GM12878 (cell line): Measurements from ENCODE around the gene ETV6. TPM values are rescaled to one million over a fixed set of nuclear protein-coding genes. Genes with fewer than 3 reads are reported as not detected.

Experiments
- ATAC-seq: fragments of 200-7000 bp; cut with Tn5 transposase; 3 replicates; pipeline ENCODE4 v1.9.1; 2020; ENCODE audit warnings: mild to moderate bottlenecking, moderate library complexity
- BruUV-seq: library from RNA; stranded (reverse); fragments of 400-500 nt; replicated peaks from 2 replicates; lab custom pipeline; 2021; lab: Mats Ljungman, UMichigan
- CTCF ChIA-PET: fragments of 300-600 bp; sonication (Branson Sonifier 250); formaldehyde crosslinking; extraction: SDS; loops from one replicate; lab custom pipeline; 2021; ENCODE audit warnings: inconsistent platforms; lab: Yijun Ruan, JAX
- POLR2A ChIA-PET: fragments of 350-600 bp; formaldehyde crosslinking; extraction: SDS; loops from one replicate; lab custom pipeline; 2021; ENCODE audit warnings: inconsistent platforms; lab: Charles Lee
- RAD21 ChIA-PET: fragments of 300-600 bp; sonication (Branson Sonifier 250); formaldehyde crosslinking; loops from one replicate; lab custom pipeline; 2023; ENCODE audit warnings: antibody characterized with exemption; ENCODE audit not compliant: unreplicated experiment; lab: Charles Lee
- SMC1A ChIA-PET: fragments of 300-600 bp; sonication (Branson Sonifier 250); formaldehyde crosslinking; loops from one replicate; lab custom pipeline; 2023; ENCODE audit not compliant: unreplicated experiment, uncharacterized antibody; lab: Charles Lee
- DNase-seq: peaks from one replicate; pipeline ENCODE4 v3.0.0-alpha.2; 2011; ENCODE audit warnings: low read depth, low spot score
- FAIRE-seq: peaks from 3 replicates; lab custom pipeline; 2011; peaks lifted over from hg19 to GRCh38; lab: Jason Lieb, UNC
- H2AFZ ChIP-seq: 2 replicates; pipeline ENCODE4 v1.6.0; 2011; ENCODE audit warnings: low read depth, low read length, control low read depth; ENCODE audit not compliant: control insufficient read depth
- H3K27ac ChIP-seq: 2 replicates; pipeline ENCODE4 v1.5.1; 2011; ENCODE audit warnings: control low read depth; ENCODE audit not compliant: control insufficient read depth, insufficient read depth
- H3K27me3 ChIP-seq, 2 experiments: replicated peaks in 1 of 2; 2 replicates each; pipeline versions ENCODE4 v1.6.0 to v1.6.1; 2011; ENCODE audit warnings: low read length in 1 of 2; ENCODE audit not compliant: control insufficient read depth in 2 of 2, insufficient read depth in 2 of 2
- H3K36me3 ChIP-seq, 2 experiments: 2 replicates each; pipeline ENCODE4 v1.5.1; 2011; ENCODE audit warnings: low read length in 1 of 2; ENCODE audit not compliant: control insufficient read depth in 2 of 2, insufficient read depth in 2 of 2
- H3K4me1 ChIP-seq: 2 replicates; pipeline ENCODE4 v1.6.1; 2011; ENCODE audit warnings: mild to moderate bottlenecking, low read length, moderate library complexity, mixed read lengths; ENCODE audit not compliant: control insufficient read depth, insufficient read depth
- H3K4me2 ChIP-seq: 2 replicates; pipeline ENCODE4 v1.6.0; 2011; ENCODE audit warnings: control low read depth; ENCODE audit not compliant: control insufficient read depth, insufficient read depth
- H3K4me3 ChIP-seq: fragments of 200-600 bp; sonication (generic); 2 replicates; pipeline ENCODE4 v1.5.1; 2016
- H3K79me2 ChIP-seq: 2 replicates; pipeline ENCODE4 v1.6.0; 2011; ENCODE audit warnings: low read length; ENCODE audit not compliant: control insufficient read depth, insufficient read depth
- H3K9ac ChIP-seq: 2 replicates; pipeline ENCODE4 v1.8.0; 2011; ENCODE audit warnings: low read length, control low read depth, mixed read lengths; ENCODE audit not compliant: control insufficient read depth, insufficient read depth
- H3K9me3 ChIP-seq: replicated peaks from 3 replicates; pipeline ENCODE4 v1.5.1; 2011; ENCODE audit warnings: mild to moderate bottlenecking, low read length; ENCODE audit not compliant: control insufficient read depth, insufficient read depth
- H4K20me1 ChIP-seq: 2 replicates; pipeline ENCODE4 v1.6.0; 2011; ENCODE audit not compliant: control insufficient read depth, insufficient read depth
- ATF2 ChIP-seq: IDR thresholded peaks from 2 replicates; pipeline ENCODE4 v1.6.1; 2012; ENCODE audit warnings: low read length, inconsistent platforms
- E2F8 ChIP-seq: fragments of 450-650 bp; IDR thresholded peaks from 2 replicates; pipeline ENCODE4 v1.6.1; 2018; ENCODE audit warnings: mild to moderate bottlenecking, low read depth, moderate library complexity; ENCODE audit not compliant: partially characterized antibody
- EZH2 ChIP-seq: IDR thresholded peaks from 2 replicates; pipeline ENCODE4 v1.6.1; 2012; ENCODE audit warnings: low read depth, mild to moderate bottlenecking, control low read depth, inconsistent platforms, low read length, borderline replicate concordance; ENCODE audit not compliant: control insufficient read depth
- IRF5 ChIP-seq: fragments of 450-650 bp; IDR thresholded peaks from 2 replicates; pipeline ENCODE4 v1.6.1; 2017; ENCODE audit warnings: borderline replicate concordance
- JUND ChIP-seq: IDR thresholded peaks from 2 replicates; pipeline ENCODE4 v1.6.1; 2012; ENCODE audit warnings: low read depth, mild to moderate bottlenecking, low read length, improper control_type of control experiment, moderate library complexity
- LARP7 ChIP-seq: fragments of 450-650 bp; IDR thresholded peaks from 2 replicates; pipeline ENCODE4 v1.6.1; 2017; ENCODE audit warnings: mild to moderate bottlenecking
- RAD21 ChIP-seq: IDR thresholded peaks from 2 replicates; pipeline ENCODE4 v1.6.1; 2011; ENCODE audit warnings: mild to moderate bottlenecking, low read depth, low read length, moderate library complexity; ENCODE audit not compliant: insufficient read depth
- RAD51 ChIP-seq: fragments of 450-650 bp; IDR thresholded peaks from 2 replicates; pipeline ENCODE4 v1.6.1; 2016; ENCODE audit warnings: moderate library complexity, mild to moderate bottlenecking, inconsistent platforms
- RUNX3 ChIP-seq: IDR thresholded peaks from 2 replicates; pipeline ENCODE4 v1.6.1; 2012; ENCODE audit warnings: low read length, inconsistent platforms
- STAT1 ChIP-seq: fragments of 450-650 bp; conservative IDR thresholded peaks from 2 replicates; pipeline ENCODE4 v1.6.1; 2014; ENCODE audit warnings: antibody characterized with exemption, mild to moderate bottlenecking
- ZBTB40 ChIP-seq: fragments of 450-650 bp; IDR thresholded peaks from 2 replicates; pipeline ENCODE4 v1.6.1; 2016; ENCODE audit warnings: mild to moderate bottlenecking, moderate library complexity, borderline replicate concordance
- ZNF24 ChIP-seq: fragments of 450-650 bp; IDR thresholded peaks from 2 replicates; pipeline ENCODE4 v1.6.1; 2017; ENCODE audit warnings: antibody characterized with exemption, mild to moderate bottlenecking
- WGBS: methylation state at CpG from one replicate; pipeline ENCODE4 v1.1.6; 2016; ENCODE audit warnings: low lambda C conversion rate; ENCODE audit not compliant: insufficient replicate concordance, insufficient coverage; ENCODE audit errors: missing lambda C conversion rate; 5-methylcytosine and 5-hydroxymethylcytosine counted together
- in situ Hi-C: fragments of 300-500 bp; cut with MboI; formaldehyde crosslinking; loops from 9 replicates; pipeline ENCODE4 v1.14.3; 2018; ENCODE audit warnings: mixed read lengths
- intact Hi-C: fragments of 100-400 bp; cut with micrococcal nuclease; formaldehyde crosslinking; loops from one replicate; pipeline ENCODE4 v1.14.2; 2022; ENCODE audit not compliant: unreplicated experiment
- polyA plus RNA-seq, 11 experiments: library from polyadenylated mRNA; depleted of rRNA in 4 of 11; unstranded in 6 of 11; stranded (reverse) in 5 of 11; fragments of >200 nt; fragmentation: Nextera tagmentation in 4 of 11; fragmentation: Illumina TruSeq in 1 of 11; extraction: Ambion mirVana in 4 of 11; extraction: Trizol in 1 of 11; gene quantifications; 1 replicate in 1 of 11; 2 replicates in 10 of 11; pipeline versions ENCODE4 v1.2.1 to v1.2.3, GENCODE V29; 2011 to 2016; ENCODE audit warnings: inconsistent platforms in 2 of 11, missing spikeins in 2 of 11, low read depth in 1 of 11
- total RNA-seq, 4 experiments: library from RNA; depleted of rRNA in 3 of 4; stranded (reverse); fragments of >200 nt in 3 of 4; fragmentation: Illumina TruSeq in 1 of 4; extraction: Trizol in 1 of 4; gene quantifications; 2 replicates each; pipeline versions ENCODE4 v1.2.1 to v1.2.3, GENCODE V29; 2013 to 2021

ETV6 gene
- total and polyA plus RNA-seq, 10 of the 15 experiments (the other 5 are each of a cell fraction or from before 2014, with no cell fraction given): 6.6 to 74.8 (median 24.6) TPM

GRCh38 chr12:11607313-11608081 is 42.0 kb upstream of the ETV6 start:
- Histone ChIP-seq H3K4me1 (0 out of 2 replicates have a peak, but pooled peaks cover under 1% of the 10 kb centered on the region), H3K4me2 (no peak overlapping the region), H3K4me3 (no peak overlapping the region), H3K27ac (no peak overlapping the region), H3K9ac (no peak overlapping the region), H3K9me3 (no peaks in the 10 kb centered on the region), H3K79me2 (no peaks in the 10 kb centered on the region), H3K36me3 (no peaks in the 10 kb centered on the region), H3K27me3 (no peaks in the 10 kb centered on the region), H4K20me1 (no peaks in the 10 kb centered on the region), H2AFZ (no peak overlapping the region)
- RAD21 ChIA-PET: no interaction called here
- no TSS peak for BruUV-seq
- CTCF ChIA-PET: interaction anchor here (0.7 kb wide), 1 partner anchor 16 kb away, joined by 3 read pairs; no protein-coding TSS in a partner anchor
- POLR2A ChIA-PET: no interaction called here
- intact Hi-C loops: no loop called here
- ATAC-seq: no peak
- FAIRE-seq: no peak
- SMC1A ChIA-PET: no interaction called here
- 80% methylated on average over 10 of the region's 10 CpGs for WGBS
- in situ Hi-C loops: no loop called here
- no peak for DNase-seq
- no peak for TF ChIP-seq STAT1
- TF ChIP-seq ATF2: no peak
- TF ChIP-seq RUNX3: no peak
- no peak for TF ChIP-seq ZBTB40
- no peak for TF ChIP-seq RAD51
- no peak for TF ChIP-seq EZH2
- TF ChIP-seq ZNF24: no peak
- TF ChIP-seq RAD21: no peak
- TF ChIP-seq JUND: no peak
- no peak for TF ChIP-seq LARP7
- no peak for TF ChIP-seq IRF5
- no peak for TF ChIP-seq E2F8
